ENCODE data around the gene PTPRE. TPM values are rescaled to one million over a fixed set of nuclear protein-coding genes. Genes with fewer than 3 reads are reported as not detected.

The PTPRE gene
- total RNA-seq, 1 experiment from 2014 or later, result 12.3 TPM

GRCh38 chr10:127980898-127981297, 74.0 kb downstream of the PTPRE start (continued):
- no peak for TF ChIP-seq EZH2phosphoT487 (IDR thresholded peaks at IDR 0.05; ENCODE audit: borderline replicate concordance)
- TF ChIP-seq EZH2 (IDR thresholded peaks at IDR 0.05), result no peak

DNA sequence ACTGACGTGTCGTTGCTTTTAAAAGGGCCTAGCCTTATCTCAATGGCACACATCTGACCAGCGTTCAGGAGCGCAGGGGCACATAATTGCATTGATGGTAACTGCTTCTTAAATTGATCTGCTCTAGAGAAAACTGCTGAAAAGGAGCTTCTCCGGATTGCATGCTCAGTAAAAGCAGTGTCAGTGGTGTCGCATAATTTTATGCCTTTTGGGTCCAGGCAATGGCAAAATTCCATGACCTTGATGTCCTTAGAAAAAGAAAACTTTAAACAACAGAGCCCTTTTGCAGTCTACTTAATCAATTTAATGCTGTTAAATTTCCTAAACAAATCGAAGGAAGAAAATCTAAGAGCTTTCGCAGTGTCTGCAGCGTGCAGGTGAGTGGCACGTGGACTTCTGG, 75.7 kb downstream of the PTPRE start:
- ATAC-seq (no peak), DNase-seq (ENCODE audit: low read depth, low spot score) (no peak)
- Histone ChIP-seq H3K79me2 (ENCODE audit: insufficient read depth, low read length) (no peaks in the 10 kb centered on the region), H3K9me3 (ENCODE audit: control insufficient read depth in 1 of 2, insufficient read depth in 1 of 2, low read depth in 1 of 2, low read length in 2 of 2) (no peaks in the 10 kb centered on the region), H3K9ac (ENCODE audit: low read length) (no peak overlapping the region), H3K27me3 (ENCODE audit: insufficient read depth, low read length) (no peaks in the 10 kb centered on the region), H3K4me2 (ENCODE audit: low read length) (no peak overlapping the region), H3K27ac (ENCODE audit: low read depth, low read length) (no peak overlapping the region), H4K20me1 (ENCODE audit: insufficient read depth) (no peaks in the 10 kb centered on the region), H3K4me1 (ENCODE audit: control insufficient read depth in 1 of 2, insufficient read depth in 2 of 2, low read length in 2 of 2) (peaks cover 5 to 12% of the 10 kb centered on the region in 2 experiments; a peak in 3 of 4 replicates), H3K9me2 (ENCODE audit: insufficient read depth) (no peaks in the 10 kb centered on the region; the same call in 1 of the 2 replicates), H2AFZ (ENCODE audit: low read depth, low read length, poor library complexity, severe bottlenecking) (no peak overlapping the region), H3K36me3 (ENCODE audit: control insufficient read depth in 1 of 2, insufficient read depth in 2 of 2, low read length in 2 of 2) (no peaks in the 10 kb centered on the region), H3K4me3 (replicated peaks in 1 of 2; ENCODE audit: low read depth in 1 of 2, low read length in 2 of 2) (no peak overlapping the region)
- ChIA-PET RAD21 (ENCODE audit: low non-redundant PET in 1 of 2, low total read pairs in 2 of 2, uncharacterized antibody in 2 of 2, unreplicated experiment in 2 of 2) (no interaction called here), POLR2A (no interaction called here), CTCF (no interaction called here)
- intact Hi-C loops (cut with micrococcal nuclease), result no loop called here
- no TSS peak for BruUV-seq (replicated peaks)
- TF ChIP-seq POLR2AphosphoS5 (IDR thresholded peaks at IDR 0.05; ENCODE audit: low read depth, low read length), result no peak
- TF ChIP-seq, protein P1, sequence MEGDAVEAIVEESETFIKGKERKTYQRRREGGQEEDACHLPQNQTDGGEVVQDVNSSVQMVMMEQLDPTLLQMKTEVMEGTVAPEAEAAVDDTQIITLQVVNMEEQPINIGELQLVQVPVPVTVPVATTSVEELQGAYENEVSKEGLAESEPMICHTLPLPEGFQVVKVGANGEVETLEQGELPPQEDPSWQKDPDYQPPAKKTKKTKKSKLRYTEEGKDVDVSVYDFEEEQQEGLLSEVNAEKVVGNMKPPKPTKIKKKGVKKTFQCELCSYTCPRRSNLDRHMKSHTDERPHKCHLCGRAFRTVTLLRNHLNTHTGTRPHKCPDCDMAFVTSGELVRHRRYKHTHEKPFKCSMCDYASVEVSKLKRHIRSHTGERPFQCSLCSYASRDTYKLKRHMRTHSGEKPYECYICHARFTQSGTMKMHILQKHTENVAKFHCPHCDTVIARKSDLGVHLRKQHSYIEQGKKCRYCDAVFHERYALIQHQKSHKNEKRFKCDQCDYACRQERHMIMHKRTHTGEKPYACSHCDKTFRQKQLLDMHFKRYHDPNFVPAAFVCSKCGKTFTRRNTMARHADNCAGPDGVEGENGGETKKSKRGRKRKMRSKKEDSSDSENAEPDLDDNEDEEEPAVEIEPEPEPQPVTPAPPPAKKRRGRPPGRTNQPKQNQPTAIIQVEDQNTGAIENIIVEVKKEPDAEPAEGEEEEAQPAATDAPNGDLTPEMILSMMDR (IDR thresholded peaks at IDR 0.05 in 2 of 3, conservative IDR thresholded peaks at IDR 0.05 in 1 of 3; ENCODE audit: borderline replicate concordance in 1 of 3, insufficient read depth in 1 of 3, low read depth in 2 of 3, low read length in 2 of 3), result no peak
- TF ChIP-seq YY1 (IDR thresholded peaks at IDR 0.05; ENCODE audit: extremely low read depth, insufficient replicate concordance, low read depth, low read length), result no peak

Data from HCT116 (cell line).